ENCODE data around the gene RAVER1. TPM values are rescaled to one million over a fixed set of nuclear protein-coding genes. Genes with fewer than 3 reads are reported as not detected.

The RAVER1 gene
- total and polyA plus RNA-seq, 9 of the 15 experiments (the other 6 are each of a cell fraction or from before 2014, with no cell fraction given), result 0.06 to 113 (median 7.0) TPM

DNA sequence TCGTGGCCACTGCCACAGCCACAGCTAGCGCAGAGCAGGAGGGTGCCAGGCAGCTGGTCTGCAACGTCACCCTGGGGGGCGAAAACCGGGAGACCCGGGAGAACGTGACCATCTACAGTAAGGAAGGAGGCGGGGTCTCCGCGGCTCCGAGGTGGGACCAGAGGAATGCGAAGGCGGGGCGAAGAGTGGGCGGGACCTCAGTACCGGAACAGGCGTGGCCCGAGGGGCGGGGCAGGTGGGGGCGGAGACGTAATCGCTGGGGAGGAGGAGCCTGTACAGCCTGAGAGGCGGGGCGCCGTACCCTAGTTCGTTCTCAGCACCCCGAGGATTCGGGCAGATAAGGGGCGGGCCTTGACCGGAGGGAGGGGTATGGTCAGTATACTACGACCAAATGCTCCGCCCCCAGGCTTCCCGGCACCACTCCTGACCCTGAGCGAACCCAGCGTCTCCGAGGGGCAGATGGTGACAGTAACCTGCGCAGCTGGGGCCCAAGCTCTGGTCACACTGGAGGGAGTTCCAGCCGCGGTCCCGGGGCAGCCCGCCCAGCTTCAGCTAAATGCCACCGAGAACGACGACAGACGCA is 41.0 kb downstream of the RAVER1 start (continued):
- TF ChIP-seq GABPA (tag; conservative IDR thresholded peaks at IDR 0.05; ENCODE audit: low read depth), result peak; percentile 79
- peak; percentile 65 for TF ChIP-seq POLR2A (conservative IDR thresholded peaks at IDR 0.05)
- 0 out of 2 replicates have a peak, but pooled peaks have one; percentile 9 for TF ChIP-seq TEAD2 (tag; IDR thresholded peaks at IDR 0.05)
- TF ChIP-seq, protein P1, sequence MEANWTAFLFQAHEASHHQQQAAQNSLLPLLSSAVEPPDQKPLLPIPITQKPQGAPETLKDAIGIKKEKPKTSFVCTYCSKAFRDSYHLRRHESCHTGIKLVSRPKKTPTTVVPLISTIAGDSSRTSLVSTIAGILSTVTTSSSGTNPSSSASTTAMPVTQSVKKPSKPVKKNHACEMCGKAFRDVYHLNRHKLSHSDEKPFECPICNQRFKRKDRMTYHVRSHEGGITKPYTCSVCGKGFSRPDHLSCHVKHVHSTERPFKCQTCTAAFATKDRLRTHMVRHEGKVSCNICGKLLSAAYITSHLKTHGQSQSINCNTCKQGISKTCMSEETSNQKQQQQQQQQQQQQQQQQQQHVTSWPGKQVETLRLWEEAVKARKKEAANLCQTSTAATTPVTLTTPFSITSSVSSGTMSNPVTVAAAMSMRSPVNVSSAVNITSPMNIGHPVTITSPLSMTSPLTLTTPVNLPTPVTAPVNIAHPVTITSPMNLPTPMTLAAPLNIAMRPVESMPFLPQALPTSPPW (CRISPR knock-in tag; IDR thresholded peaks at IDR 0.05), result peak; percentile 81
- peak; percentile 60; the same call in 1 of the 2 replicates for TF ChIP-seq POLR2AphosphoS5 (IDR thresholded peaks at IDR 0.05; ENCODE audit: control insufficient read depth, insufficient read depth, low read depth, low read length)
- TF ChIP-seq, protein P2, sequence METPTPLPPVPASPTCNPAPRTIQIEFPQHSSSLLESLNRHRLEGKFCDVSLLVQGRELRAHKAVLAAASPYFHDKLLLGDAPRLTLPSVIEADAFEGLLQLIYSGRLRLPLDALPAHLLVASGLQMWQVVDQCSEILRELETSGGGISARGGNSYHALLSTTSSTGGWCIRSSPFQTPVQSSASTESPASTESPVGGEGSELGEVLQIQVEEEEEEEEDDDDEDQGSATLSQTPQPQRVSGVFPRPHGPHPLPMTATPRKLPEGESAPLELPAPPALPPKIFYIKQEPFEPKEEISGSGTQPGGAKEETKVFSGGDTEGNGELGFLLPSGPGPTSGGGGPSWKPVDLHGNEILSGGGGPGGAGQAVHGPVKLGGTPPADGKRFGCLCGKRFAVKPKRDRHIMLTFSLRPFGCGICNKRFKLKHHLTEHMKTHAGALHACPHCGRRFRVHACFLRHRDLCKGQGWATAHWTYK (CRISPR knock-in tag; IDR thresholded peaks at IDR 0.05), result 0 out of 2 replicates have a peak, but pooled peaks have one; percentile 70

Measured in K562 (cell line).